ENCODE measurements around the gene CDON.

DNA sequence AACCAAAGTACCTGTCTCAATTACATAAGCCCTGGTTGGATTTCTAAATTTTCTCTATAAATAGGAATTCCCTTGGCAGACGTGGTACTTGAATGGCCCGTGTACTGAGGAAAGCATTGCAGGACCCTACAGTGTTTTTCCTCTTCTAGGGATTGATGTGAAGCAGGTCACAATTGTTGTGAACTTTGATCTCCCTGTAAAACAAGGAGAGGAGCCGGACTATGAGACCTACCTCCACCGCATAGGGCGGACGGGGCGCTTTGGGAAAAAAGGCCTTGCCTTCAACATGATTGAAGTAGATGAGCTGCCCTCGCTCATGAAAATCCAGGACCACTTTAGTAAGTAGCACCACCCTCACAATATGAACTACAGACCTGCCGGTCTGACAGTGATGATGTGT lies 141.6 kb downstream of the CDON start:
- TF ChIP-seq, protein P1, sequence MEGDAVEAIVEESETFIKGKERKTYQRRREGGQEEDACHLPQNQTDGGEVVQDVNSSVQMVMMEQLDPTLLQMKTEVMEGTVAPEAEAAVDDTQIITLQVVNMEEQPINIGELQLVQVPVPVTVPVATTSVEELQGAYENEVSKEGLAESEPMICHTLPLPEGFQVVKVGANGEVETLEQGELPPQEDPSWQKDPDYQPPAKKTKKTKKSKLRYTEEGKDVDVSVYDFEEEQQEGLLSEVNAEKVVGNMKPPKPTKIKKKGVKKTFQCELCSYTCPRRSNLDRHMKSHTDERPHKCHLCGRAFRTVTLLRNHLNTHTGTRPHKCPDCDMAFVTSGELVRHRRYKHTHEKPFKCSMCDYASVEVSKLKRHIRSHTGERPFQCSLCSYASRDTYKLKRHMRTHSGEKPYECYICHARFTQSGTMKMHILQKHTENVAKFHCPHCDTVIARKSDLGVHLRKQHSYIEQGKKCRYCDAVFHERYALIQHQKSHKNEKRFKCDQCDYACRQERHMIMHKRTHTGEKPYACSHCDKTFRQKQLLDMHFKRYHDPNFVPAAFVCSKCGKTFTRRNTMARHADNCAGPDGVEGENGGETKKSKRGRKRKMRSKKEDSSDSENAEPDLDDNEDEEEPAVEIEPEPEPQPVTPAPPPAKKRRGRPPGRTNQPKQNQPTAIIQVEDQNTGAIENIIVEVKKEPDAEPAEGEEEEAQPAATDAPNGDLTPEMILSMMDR (IDR thresholded peaks at IDR 0.05) = no peak
- TF ChIP-seq POLR2A (IDR thresholded peaks at IDR 0.05) = no peak
- TF ChIP-seq EP300 (IDR thresholded peaks at IDR 0.05) = no peak
- no peak for TF ChIP-seq POLR2AphosphoS5 (IDR thresholded peaks at IDR 0.05)
